Spleen (tissue), 11 donors: ENCODE results near the gene MICAL2. TPM values are rescaled to one million over a fixed set of nuclear protein-coding genes. Genes with fewer than 3 reads are reported as not detected.

Experiments
- DNase-seq: peaks from one replicate; pipeline ENCODE4 v3.0.0-alpha.2; 2020
- H3K27ac ChIP-seq, 8 donors: fragments of 200-600 bp; sonication (generic) in 7 of 8; 1 replicate in 4 of 8; 2 replicates in 4 of 8; pipeline versions ENCODE4 v1.5.0 to v1.8.0; 2016 to 2021; ENCODE audit warnings: inconsistent platforms in 4 of 8, mild to moderate bottlenecking in 4 of 8, moderate library complexity in 1 of 8
- H3K27me3 ChIP-seq, 7 donors: fragments of 200-600 bp; sonication (generic) in 6 of 7; replicated peaks in 1 of 7; 1 replicate in 4 of 7; 2 replicates in 3 of 7; pipeline versions ENCODE4 v1.5.0 to v1.8.0; 2016 to 2021; ENCODE audit warnings: inconsistent platforms in 3 of 7, mild to moderate bottlenecking in 1 of 7
- H3K36me3 ChIP-seq, 6 donors: fragments of 200-600 bp; sonication (generic) in 5 of 6; 1 replicate in 4 of 6; 2 replicates in 2 of 6; pipeline versions ENCODE4 v1.5.0 to v1.8.0; 2016 to 2021; ENCODE audit warnings: inconsistent platforms in 2 of 6
- H3K4me1 ChIP-seq, 6 donors: fragments of 200-600 bp; sonication (generic) in 5 of 6; 1 replicate in 3 of 6; 2 replicates in 3 of 6; pipeline versions ENCODE4 v1.5.0 to v1.8.0; 2016 to 2021; ENCODE audit warnings: inconsistent platforms in 3 of 6
- H3K4me3 ChIP-seq, 8 donors: fragments of 200-600 bp; sonication (generic) in 7 of 8; 1 replicate in 4 of 8; 2 replicates in 4 of 8; pipeline versions ENCODE4 v1.5.0 to v1.8.0; 2016 to 2021; ENCODE audit warnings: inconsistent platforms in 4 of 8, mild to moderate bottlenecking in 4 of 8, moderate library complexity in 2 of 8
- H3K9me3 ChIP-seq, 8 donors: fragments of 200-600 bp; sonication (generic) in 7 of 8; 1 replicate in 4 of 8; 2 replicates in 4 of 8; pipeline versions ENCODE4 v1.5.0 to v1.8.0; 2016 to 2021; ENCODE audit warnings: inconsistent platforms in 4 of 8
- CTCF ChIP-seq, 11 experiments: fragments of 200-600 bp in 7 of 11; fragments of 450-650 bp in 4 of 11; sonication (generic) in 4 of 11; IDR thresholded peaks in 8 of 11; conservative IDR thresholded peaks in 3 of 11; 1 replicate in 7 of 11; 2 replicates in 4 of 11; pipeline versions ENCODE4 v1.4.0 to v1.8.0; 2016 to 2021; ENCODE audit warnings: antibody characterized with exemption in 11 of 11, inconsistent platforms in 4 of 11, mild to moderate bottlenecking in 1 of 11
- POLR2A ChIP-seq, 3 donors: fragments of 450-650 bp; IDR thresholded peaks; one replicate each; pipeline ENCODE4 v1.5.1; 2017; ENCODE audit warnings: antibody characterized with exemption in 3 of 3, mild to moderate bottlenecking in 1 of 3
- POLR2AphosphoS5 ChIP-seq, 3 donors: sonication (generic); formaldehyde crosslinking; IDR thresholded peaks; one replicate each; pipeline ENCODE4 v1.5.1; 2017; ENCODE audit warnings: antibody characterized with exemption in 3 of 3
- WGBS, 5 donors: extraction: QIAGEN DNeasy Blood & Tissue Kit in 3 of 5; methylation state at CpG; one replicate each; pipeline versions ENCODE4 v1.1.5 to v1.1.7; 2013 to 2018; 5-methylcytosine and 5-hydroxymethylcytosine counted together
- intact Hi-C: fragments of 100-400 bp; cut with DNase I; formaldehyde crosslinking; loops from one replicate; pipeline ENCODE4 v1.15.0; 2023; ENCODE audit warnings: low total_unique reads
- polyA plus RNA-seq, 3 donors: library from polyadenylated mRNA; stranded (reverse); fragments of 200-250 nt; gene quantifications; one replicate each; pipeline ENCODE4 v1.2.1, GENCODE V29; 2013
- total RNA-seq, 7 donors: library from RNA; depleted of rRNA in 3 of 7; stranded (reverse); fragments of >200 nt in 3 of 7; fragmentation: NEBNext Ultra II Directional in 4 of 7; extraction: Animal tissue kit (Norgen Biotek cat#: 25700) in 4 of 7; gene quantifications; one replicate each; pipeline versions ENCODE4 v1.1.0 to v1.2.1, GENCODE V29; 2016 to 2021
- donor health status: healthy with polysubstance abuse.
- donor health status: DM: no; HTN: no; CAD: no; lungs with moderate emphysema.
- donor health status: DM: no; HTN: no; CAD: no.
- donor health status: Bipolar disorder and iron deficiency.
- donor health status: healthy.
- donor health status: DM: no; HTN: no; CAD: no.
- donor health status: DM: yes; HTN: yes; CAD: no.

The MICAL2 gene
- total and polyA plus RNA-seq, 10 donors = 1.9 to 50.8 (median 32.3) TPM

- intact Hi-C loops = no loop called here
- TF ChIP-seq POLR2AphosphoS5 (IDR thresholded peaks at IDR 0.05) (no peak), CTCF (IDR thresholded peaks at IDR 0.05 in 8 of 11, conservative IDR thresholded peaks at IDR 0.05 in 3 of 11) (no peak), POLR2A (IDR thresholded peaks at IDR 0.05) (no peak)
- no peak overlapping the region for H3K4me3 ChIP-seq
- 87 to 99% (median 97%) methylated on average over 2 of the region's 2 CpGs for WGBS, 5 donors
- no peak overlapping the region for H3K27ac ChIP-seq
- H3K27me3 ChIP-seq = no peaks in the 10 kb centered on the region
- H3K4me1 ChIP-seq = no peaks in the 10 kb centered on the region
- H3K9me3 ChIP-seq = peaks cover 0 to 30% (median 16%) of the 10 kb centered on the region in 8 donors
- no peak for DNase-seq
- no peaks in the 10 kb centered on the region for H3K36me3 ChIP-seq
Observed at GRCh38 chr11:12295943-12296342, 185.6 kb downstream of the MICAL2 start.

- intact Hi-C loops = no loop called here
Observed at GRCh38 chr11:12298610-12299009, 188.2 kb downstream of the MICAL2 start.

GRCh38 chr11:12301379-12301778 lies 191.0 kb downstream of the MICAL2 start:
- no peak for DNase-seq
- Histone ChIP-seq H3K27ac (no peak overlapping the region), H3K4me3 (no peak overlapping the region), H3K9me3 (peaks cover 0 to 30% (median 16%) of the 10 kb centered on the region in 8 donors), H3K27me3 (no peaks in the 10 kb centered on the region), H3K36me3 (no peaks in the 10 kb centered on the region), H3K4me1 (no peaks in the 10 kb centered on the region)
- no peak for TF ChIP-seq CTCF (IDR thresholded peaks at IDR 0.05 in 8 of 11, conservative IDR thresholded peaks at IDR 0.05 in 3 of 11)
- no peak for TF ChIP-seq POLR2A (IDR thresholded peaks at IDR 0.05)
- no peak for TF ChIP-seq POLR2AphosphoS5 (IDR thresholded peaks at IDR 0.05)
- 85 to 97% (median 94%) methylated on average over 3 of the region's 3 CpGs for WGBS, 5 donors
- intact Hi-C loops = no loop called here

More at GRCh38 chr11:12298610-12299009, 188.2 kb downstream of the MICAL2 start:
- 82 to 95% (median 89%) methylated on average over 3 of the region's 3 CpGs for WGBS, 5 donors
- no peaks in the 10 kb centered on the region for H3K27me3 ChIP-seq
- H3K9me3 ChIP-seq = peaks cover 0 to 30% (median 16%) of the 10 kb centered on the region in 8 donors
- no peaks in the 10 kb centered on the region for H3K36me3 ChIP-seq
- no peak for DNase-seq
- no peak overlapping the region for H3K4me3 ChIP-seq
- no peak overlapping the region for H3K27ac ChIP-seq
- no peak for TF ChIP-seq POLR2A (IDR thresholded peaks at IDR 0.05)
- no peak for TF ChIP-seq POLR2AphosphoS5 (IDR thresholded peaks at IDR 0.05)
- no peak for TF ChIP-seq CTCF (IDR thresholded peaks at IDR 0.05 in 8 of 11, conservative IDR thresholded peaks at IDR 0.05 in 3 of 11)
- no peaks in the 10 kb centered on the region for H3K4me1 ChIP-seq

GRCh38 chr11:12303421-12304149 lies 193.2 kb downstream of the MICAL2 start:
- H3K4me3 ChIP-seq = no peak overlapping the region
- 77 to 89% (median 84%) methylated on average over 2 of the region's 2 CpGs for WGBS, 5 donors

More at GRCh38 chr11:12303421-12304149, 193.2 kb downstream of the MICAL2 start:
- Histone ChIP-seq H3K9me3 (peaks cover 0 to 19% (median 10%) of the 10 kb centered on the region in 8 donors), H3K36me3 (no peaks in the 10 kb centered on the region), H3K27me3 (no peaks in the 10 kb centered on the region), H3K27ac (no peak overlapping the region), H3K4me1 (no peaks in the 10 kb centered on the region)
- DNase-seq = no peak
- TF ChIP-seq POLR2AphosphoS5 (IDR thresholded peaks at IDR 0.05) = no peak
- no peak for TF ChIP-seq CTCF (IDR thresholded peaks at IDR 0.05 in 8 of 11, conservative IDR thresholded peaks at IDR 0.05 in 3 of 11)
- TF ChIP-seq POLR2A (IDR thresholded peaks at IDR 0.05) = no peak
- intact Hi-C loops = no loop called here
